HG03108 (cell line): ENCODE data around the gene NAPA.

Experiments
- ATAC-seq: cut with Tn5 transposase; IDR thresholded peaks from one replicate; pipeline ENCODE4 v1.9.1; 2021; ENCODE audit warnings: moderate library complexity; ENCODE audit not compliant: unreplicated experiment

Gene NAPA

GRCh38 chr19:47503130-47503825 is 11.6 kb downstream of the NAPA start:
- ATAC-seq, result no peak

- no peak for ATAC-seq
These were observed 14.7 kb downstream of the NAPA start for GRCh38 chr19:47499863-47500830.

- no peak for ATAC-seq
These were observed 15.5 kb downstream of the NAPA start for GRCh38 chr19:47499371-47499770.

- no peak for ATAC-seq
These were observed 16.3 kb downstream of the NAPA start for GRCh38 chr19:47498561-47498960.

GRCh38 chr19:47497821-47498520 is 16.9 kb downstream of the NAPA start:
- ATAC-seq, result no peak

GRCh38 chr19:47497050-47497766 is 17.7 kb downstream of the NAPA start:
- no peak for ATAC-seq

- no peak for ATAC-seq
These were observed 19.1 kb downstream of the NAPA start for GRCh38 chr19:47495478-47496372.

- no peak for ATAC-seq
These were observed 20.1 kb downstream of the NAPA start for GRCh38 chr19:47494729-47495128.

GRCh38 chr19:47494211-47494547 is 20.7 kb downstream of the NAPA start:
- ATAC-seq, result no peak

- ATAC-seq, result no peak
These were observed 21.3 kb downstream of the NAPA start for GRCh38 chr19:47493378-47494210.

- ATAC-seq, result no peak
These were observed 22.1 kb downstream of the NAPA start for GRCh38 chr19:47492571-47493377.

- no peak for ATAC-seq
These were observed 22.7 kb downstream of the NAPA start for GRCh38 chr19:47492137-47492533.

- ATAC-seq, result no peak
These were observed 23.3 kb downstream of the NAPA start for GRCh38 chr19:47491358-47492136.

- no peak for ATAC-seq
These were observed 24.0 kb downstream of the NAPA start for GRCh38 chr19:47490847-47491246.

- ATAC-seq, result no peak
These were observed 24.8 kb downstream of the NAPA start for GRCh38 chr19:47490031-47490430.

GRCh38 chr19:47489072-47489914 is 25.6 kb downstream of the NAPA start:
- ATAC-seq, result no peak
